Measurements from ENCODE around the gene TMEM52. TPM values are rescaled to one million over a fixed set of nuclear protein-coding genes. Genes with fewer than 3 reads are reported as not detected.

Gene TMEM52
- total RNA-seq, 4 donors from 2014 or later = 2.9 to 6.4 (median 4.1) TPM

- no peak for TF ChIP-seq POLR2A (IDR thresholded peaks at IDR 0.05)
- no peak for TF ChIP-seq CTCF (IDR thresholded peaks at IDR 0.05)
- no peak overlapping the region for H3K4me3 ChIP-seq (ENCODE audit: low read depth, poor library complexity, severe bottlenecking)
- intact Hi-C loops (cut with DNase I; ENCODE audit: low total_unique reads) = loop anchor here (5.0 kb wide), 1 partner anchor 92 kb away; no protein-coding TSS in a partner anchor
- WGBS, 2 donors = 88 to 93% methylated on average over 45 to 46 of the region's 46 CpGs
- no peak for DNase-seq (ENCODE audit: low spot score in 2 of 2)
Measured at GRCh38 chr1:1954831-1955441, 35.9 kb upstream of the TMEM52 start.

- H3K4me3 ChIP-seq (ENCODE audit: low read depth, poor library complexity, severe bottlenecking) = no peak overlapping the region
- TF ChIP-seq CTCF (IDR thresholded peaks at IDR 0.05) (no peak), POLR2A (IDR thresholded peaks at IDR 0.05) (no peak)
- 86 to 87% methylated on average over 9 of the region's 9 CpGs for WGBS, 2 donors
- intact Hi-C loops (cut with DNase I; ENCODE audit: low total_unique reads) = no loop called here
- no peak for DNase-seq (ENCODE audit: low spot score in 2 of 2)
Measured at GRCh38 chr1:1954015-1954414, 34.9 kb upstream of the TMEM52 start.

GRCh38 chr1:1950940-1951339 is 31.9 kb upstream of the TMEM52 start:
- no peak for TF ChIP-seq POLR2A (IDR thresholded peaks at IDR 0.05)
- TF ChIP-seq CTCF (IDR thresholded peaks at IDR 0.05) = no peak
- intact Hi-C loops (cut with DNase I; ENCODE audit: low total_unique reads) = no loop called here
- no peak for DNase-seq (ENCODE audit: low spot score in 2 of 2)
- 76 to 89% methylated on average over 5 of the region's 5 CpGs for WGBS, 2 donors
- H3K4me3 ChIP-seq (ENCODE audit: low read depth, poor library complexity, severe bottlenecking) = no peak overlapping the region

- no peak for TF ChIP-seq CTCF (IDR thresholded peaks at IDR 0.05)
- no peak for TF ChIP-seq POLR2A (IDR thresholded peaks at IDR 0.05)
Measured at GRCh38 chr1:1948783-1949182, 29.7 kb upstream of the TMEM52 start.

GRCh38 chr1:1947493-1947892 is 28.4 kb upstream of the TMEM52 start:
- H3K4me3 ChIP-seq (ENCODE audit: low read depth, poor library complexity, severe bottlenecking) = no peak overlapping the region
- no peak for DNase-seq (ENCODE audit: low spot score in 2 of 2)
- intact Hi-C loops (cut with DNase I; ENCODE audit: low total_unique reads) = no loop called here
- WGBS, 2 donors = 63 to 68% methylated on average over 14 of the region's 14 CpGs
- TF ChIP-seq POLR2A (IDR thresholded peaks at IDR 0.05) (no peak), CTCF (IDR thresholded peaks at IDR 0.05) (no peak)

More at GRCh38 chr1:1948783-1949182, 29.7 kb upstream of the TMEM52 start:
- intact Hi-C loops (cut with DNase I; ENCODE audit: low total_unique reads) = no loop called here
- no peak overlapping the region for H3K4me3 ChIP-seq (ENCODE audit: low read depth, poor library complexity, severe bottlenecking)
- 33 to 60% methylated on average over 1 of the region's 1 CpG for WGBS, 2 donors
- no peak for DNase-seq (ENCODE audit: low spot score in 2 of 2)

- intact Hi-C loops (cut with DNase I; ENCODE audit: low total_unique reads) = no loop called here
- TF ChIP-seq CTCF (IDR thresholded peaks at IDR 0.05) (no peak), POLR2A (IDR thresholded peaks at IDR 0.05) (no peak)
- DNase-seq (ENCODE audit: low spot score in 2 of 2) = no peak
- 28 to 31% methylated on average over 7 to 11 of the region's 11 CpGs for WGBS, 2 donors
- no peak overlapping the region for H3K4me3 ChIP-seq (ENCODE audit: low read depth, poor library complexity, severe bottlenecking)
Measured at GRCh38 chr1:1946540-1946939, 27.5 kb upstream of the TMEM52 start.
